Measurements from ENCODE around the gene SLC24A3.

Gene SLC24A3

GRCh38 chr20:19555726-19556125 is 343.3 kb downstream of the SLC24A3 start:
- Histone ChIP-seq H3K27me3 (no peaks in the 10 kb centered on the region), H3K27ac (no peak overlapping the region), H3K9me3 (no peaks in the 10 kb centered on the region), H3K4me3 (ENCODE audit: low read depth in 1 of 2, low read length in 1 of 2) (no peak overlapping the region), H3K4me1 (ENCODE audit: control insufficient read depth in 1 of 2, insufficient read depth in 1 of 2, low read depth in 1 of 2, low read length in 1 of 2) (peaks cover 26 to 32% of the 10 kb centered on the region in 2 experiments), H3K36me3 (no peaks in the 10 kb centered on the region)
- no peak for TF ChIP-seq CTCF (IDR thresholded peaks at IDR 0.05)

- Histone ChIP-seq H3K27ac (no peak overlapping the region), H3K9me3 (no peaks in the 10 kb centered on the region), H3K4me1 (ENCODE audit: control insufficient read depth in 1 of 2, insufficient read depth in 1 of 2, low read depth in 1 of 2, low read length in 1 of 2) (peaks cover 26 to 32% of the 10 kb centered on the region in 2 experiments), H3K36me3 (no peaks in the 10 kb centered on the region), H3K27me3 (no peaks in the 10 kb centered on the region), H3K4me3 (ENCODE audit: low read depth in 1 of 2, low read length in 1 of 2) (no peak overlapping the region)
- no peak for TF ChIP-seq CTCF (IDR thresholded peaks at IDR 0.05)
Observed at GRCh38 chr20:19557291-19557690, 344.8 kb downstream of the SLC24A3 start.

GRCh38 chr20:19560881-19561480 is 348.5 kb downstream of the SLC24A3 start:
- Histone ChIP-seq H3K9me3 (no peaks in the 10 kb centered on the region), H3K27ac (no peak overlapping the region), H3K4me3 (ENCODE audit: low read depth in 1 of 2, low read length in 1 of 2) (no peak overlapping the region), H3K36me3 (no peaks in the 10 kb centered on the region), H3K4me1 (ENCODE audit: control insufficient read depth in 1 of 2, insufficient read depth in 1 of 2, low read depth in 1 of 2, low read length in 1 of 2) (peaks cover 16 to 18% of the 10 kb centered on the region in 2 experiments), H3K27me3 (no peaks in the 10 kb centered on the region)
- no peak for TF ChIP-seq CTCF (IDR thresholded peaks at IDR 0.05)

- Histone ChIP-seq H3K9me3 (no peaks in the 10 kb centered on the region), H3K36me3 (no peaks in the 10 kb centered on the region), H3K27ac (no peak overlapping the region), H3K27me3 (no peaks in the 10 kb centered on the region), H3K4me3 (ENCODE audit: low read depth in 1 of 2, low read length in 1 of 2) (no peak overlapping the region), H3K4me1 (ENCODE audit: control insufficient read depth in 1 of 2, insufficient read depth in 1 of 2, low read depth in 1 of 2, low read length in 1 of 2) (peaks cover 5 to 6% of the 10 kb centered on the region in 2 experiments)
- TF ChIP-seq CTCF (IDR thresholded peaks at IDR 0.05), result no peak
Observed at GRCh38 chr20:19562426-19562825, 350.0 kb downstream of the SLC24A3 start.

GRCh38 chr20:19564261-19564660 is 351.8 kb downstream of the SLC24A3 start:
- TF ChIP-seq CTCF (IDR thresholded peaks at IDR 0.05), result no peak
- Histone ChIP-seq H3K4me1 (ENCODE audit: control insufficient read depth in 1 of 2, insufficient read depth in 1 of 2, low read depth in 1 of 2, low read length in 1 of 2) (no peaks in the 10 kb centered on the region), H3K4me3 (ENCODE audit: low read depth in 1 of 2, low read length in 1 of 2) (no peak overlapping the region), H3K27me3 (no peaks in the 10 kb centered on the region), H3K27ac (no peak overlapping the region), H3K36me3 (no peaks in the 10 kb centered on the region), H3K9me3 (no peaks in the 10 kb centered on the region)
